SH-SY5Y (cell line): ENCODE results near the gene ERAP2.

Experiments
- GATA2 ChIP-seq: IDR thresholded peaks from 2 replicates; pipeline ENCODE4 v1.6.1; 2011; ENCODE audit warnings: mild to moderate bottlenecking, low read depth, low read length
- GATA3 ChIP-seq: IDR thresholded peaks from 2 replicates; pipeline ENCODE4 v1.6.1; 2011; ENCODE audit warnings: low read depth, mild to moderate bottlenecking, low read length, moderate library complexity

DNA sequence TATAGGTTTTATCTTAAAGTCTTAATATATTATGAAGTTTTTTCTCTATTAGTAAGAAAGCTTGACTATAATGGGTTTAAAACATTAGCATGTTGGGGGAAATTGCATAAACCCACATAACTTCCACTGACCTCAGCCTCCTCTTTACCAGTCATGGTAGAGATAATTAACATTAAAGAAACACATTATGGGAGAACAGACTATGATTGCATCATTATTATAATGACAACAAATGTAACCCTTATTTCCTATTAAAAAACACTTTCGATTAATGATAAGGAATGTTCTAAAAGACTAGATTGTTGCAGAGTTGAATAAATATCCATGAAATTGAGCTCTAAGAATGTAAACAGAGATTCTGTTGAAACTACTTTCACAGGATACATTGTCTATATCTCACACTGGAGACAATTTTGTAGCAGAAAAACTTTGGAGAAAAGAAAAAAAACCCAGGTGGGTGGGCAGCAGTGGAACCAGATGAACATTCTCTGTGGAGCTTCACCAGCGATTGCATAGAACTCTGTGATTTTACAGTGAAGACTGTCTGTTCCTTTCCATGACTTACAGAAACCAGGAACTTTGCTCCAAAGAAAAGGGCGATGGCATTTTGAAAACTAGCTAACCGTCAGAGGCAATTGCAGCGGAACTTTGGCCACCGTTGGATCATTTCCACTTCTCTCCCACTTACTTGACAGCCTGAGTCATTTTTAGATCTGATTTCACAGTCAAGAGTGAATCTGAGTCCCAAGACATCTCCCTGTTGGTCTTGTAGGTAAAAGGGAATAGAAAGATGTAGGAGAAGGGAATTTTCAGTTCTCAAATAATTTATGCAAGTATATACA, 21.0 kb upstream of the ERAP2 start:
- TF ChIP-seq GATA2 (no peak), GATA3 (no peak)
